Measurements from ENCODE around the gene WDR18.

Gene WDR18

GRCh38 chr19:991932-992669 is 8.0 kb downstream of the WDR18 start:
- DNase-seq (ENCODE audit: low spot score), result no peak

- DNase-seq (ENCODE audit: low spot score), result no peak
Observed at GRCh38 chr19:992670-993055, 8.5 kb downstream of the WDR18 start.

- no peak for DNase-seq (ENCODE audit: low spot score)
Observed at GRCh38 chr19:993361-993830, 9.3 kb downstream of the WDR18 start.

- no peak for DNase-seq (ENCODE audit: low spot score)
Observed at GRCh38 chr19:993831-994393, 9.8 kb downstream of the WDR18 start.

- no peak for DNase-seq (ENCODE audit: low spot score)
Observed at GRCh38 chr19:994516-994915, 10.4 kb downstream of the WDR18 start.

GRCh38 chr19:995051-995827 is 11.1 kb downstream of the WDR18 start:
- DNase-seq (ENCODE audit: low spot score), result peak; percentile 18

GRCh38 chr19:996051-996838 is 12.1 kb downstream of the WDR18 start:
- peak; percentile 43 for DNase-seq (ENCODE audit: low spot score)

- no peak for DNase-seq (ENCODE audit: low spot score)
Observed at GRCh38 chr19:998064-998463, 13.9 kb downstream of the WDR18 start.

GRCh38 chr19:999379-999719 is 15.2 kb downstream of the WDR18 start:
- no peak for DNase-seq (ENCODE audit: low spot score)

GRCh38 chr19:1000095-1000494 is 15.9 kb downstream of the WDR18 start, which contains the start of gene GRIN3B:
Gene GRIN3B, plus strand, starts transcription at chr19:1000419. Its CDS starts 19 bp downstream, at chr19:1000438.
- peak; percentile 61 for DNase-seq (ENCODE audit: low spot score)

- no peak for DNase-seq (ENCODE audit: low spot score)
Observed at GRCh38 chr19:1000591-1001537, 16.7 kb downstream of the WDR18 start.

- DNase-seq (ENCODE audit: low spot score), result no peak
Observed at GRCh38 chr19:1001538-1002166, 17.5 kb downstream of the WDR18 start.

- no peak for DNase-seq (ENCODE audit: low spot score)
Observed at GRCh38 chr19:1002600-1002999, 18.5 kb downstream of the WDR18 start.

GRCh38 chr19:1003283-1003682 is 19.1 kb downstream of the WDR18 start:
- DNase-seq (ENCODE audit: low spot score), result no peak

- no peak for DNase-seq (ENCODE audit: low spot score)
Observed at GRCh38 chr19:1004204-1004802, 20.2 kb downstream of the WDR18 start.

GRCh38 chr19:1004803-1005664 is 20.9 kb downstream of the WDR18 start:
- peak; percentile 22 for DNase-seq (ENCODE audit: low spot score)

- no peak for DNase-seq (ENCODE audit: low spot score)
Observed at GRCh38 chr19:1006711-1007398, 22.7 kb downstream of the WDR18 start.

- DNase-seq (ENCODE audit: low spot score), result no peak
Observed at GRCh38 chr19:1007399-1008251, 23.5 kb downstream of the WDR18 start.

Data from SW480 (cell line).